HFFc6 (cell line): Measurements from ENCODE around the gene DGKQ. TPM values are rescaled to one million over a fixed set of nuclear protein-coding genes. Genes with fewer than 3 reads are reported as not detected.

ENCODE experiments used
- DNase-seq: peaks from one replicate; pipeline ENCODE4 v3.0.0-alpha.2; 2018
- H3K27ac Mint-ChIP-seq: 2 replicates; pipeline ENCODE4 v1.8.0; 2020; ENCODE audit warnings: mild to moderate bottlenecking, mixed read lengths
- H3K27me3 Mint-ChIP-seq: 2 replicates; pipeline ENCODE4 v1.8.0; 2021; ENCODE audit warnings: mild to moderate bottlenecking, moderate library complexity, mixed read lengths; ENCODE audit not compliant: insufficient read depth
- H3K36me3 Mint-ChIP-seq: 2 replicates; pipeline ENCODE4 v1.8.0; 2021; ENCODE audit warnings: low read depth, mixed read lengths
- H3K4me1 Mint-ChIP-seq: 2 replicates; pipeline ENCODE4 v1.8.0; 2020; ENCODE audit warnings: low read depth, mixed read lengths
- H3K4me3 Mint-ChIP-seq: 2 replicates; pipeline ENCODE4 v1.8.0; 2020; ENCODE audit warnings: mild to moderate bottlenecking, moderate library complexity, mixed read lengths
- H3K9me3 Mint-ChIP-seq: 2 replicates; pipeline ENCODE4 v1.8.0; 2020; ENCODE audit warnings: mild to moderate bottlenecking, mixed read lengths
- total RNA-seq, 6 experiments: library from RNA; stranded (reverse); fragmentation: NEBNext Ultra II Directional; extraction: Animal tissue kit (Norgen Biotek cat#: 25700); gene quantifications; 2 replicates in 1 of 6; 3 replicates in 5 of 6; pipeline ENCODE4 v1.2.3, GENCODE V29; 2021
- TF ChIP-seq, protein P1 (sequence below): fragments of 200-600 bp; sonication (generic); IDR thresholded peaks from 2 replicates; pipeline ENCODE4 v1.5.0; 2021; ENCODE audit warnings: antibody characterized with exemption, mild to moderate bottlenecking

DGKQ gene
- total RNA-seq, 6 experiments from 2014 or later = 11.3 to 14.9 (median 13.1) TPM

DNA sequence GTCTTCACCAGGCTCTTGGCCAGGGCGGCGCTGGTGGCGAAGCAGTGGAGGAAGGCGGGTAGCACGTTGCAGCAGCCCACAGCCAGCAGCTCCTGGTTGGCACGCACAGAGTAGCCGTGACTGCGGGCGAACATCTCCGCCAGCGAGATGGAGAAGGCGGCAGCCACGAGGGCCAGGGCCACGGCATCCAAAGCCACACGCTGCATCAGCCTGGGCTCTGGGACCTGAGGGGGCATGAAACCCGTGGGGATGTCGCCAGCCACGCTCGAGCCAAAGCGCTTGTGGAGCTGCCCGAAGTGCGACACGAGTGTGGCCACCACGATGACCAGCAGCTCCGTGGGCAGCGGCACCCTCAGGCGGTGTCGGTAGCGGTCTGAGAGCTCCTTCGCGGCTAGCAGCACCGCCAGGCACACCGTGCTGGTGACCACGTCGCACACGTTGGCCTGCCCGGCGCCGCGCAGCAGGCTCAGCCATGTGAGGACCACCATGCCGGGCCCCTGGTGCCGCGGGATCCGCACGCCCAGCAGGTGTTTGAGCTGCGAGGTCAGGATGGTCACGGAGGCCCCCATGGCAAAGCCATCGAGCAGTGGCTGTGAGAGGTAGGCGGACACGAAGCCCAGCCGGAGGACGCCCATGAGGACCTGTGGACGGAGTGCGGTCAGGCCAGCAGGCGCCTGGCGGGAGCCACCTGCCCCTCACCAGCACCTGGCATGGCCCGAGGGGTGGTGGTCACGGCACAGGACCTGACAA, 16.5 kb upstream of the DGKQ start:
- Mint-ChIP-seq H3K4me3 (no peak overlapping the region), H3K27me3 (no peaks in the 10 kb centered on the region; the same call in 1 of the 2 replicates), H3K36me3 (no peaks in the 10 kb centered on the region), H3K9me3 (no peaks in the 10 kb centered on the region), H3K27ac (no peak overlapping the region), H3K4me1 (peaks cover 23% of the 10 kb centered on the region)
- DNase-seq = no peak
- TF ChIP-seq, protein P1, sequence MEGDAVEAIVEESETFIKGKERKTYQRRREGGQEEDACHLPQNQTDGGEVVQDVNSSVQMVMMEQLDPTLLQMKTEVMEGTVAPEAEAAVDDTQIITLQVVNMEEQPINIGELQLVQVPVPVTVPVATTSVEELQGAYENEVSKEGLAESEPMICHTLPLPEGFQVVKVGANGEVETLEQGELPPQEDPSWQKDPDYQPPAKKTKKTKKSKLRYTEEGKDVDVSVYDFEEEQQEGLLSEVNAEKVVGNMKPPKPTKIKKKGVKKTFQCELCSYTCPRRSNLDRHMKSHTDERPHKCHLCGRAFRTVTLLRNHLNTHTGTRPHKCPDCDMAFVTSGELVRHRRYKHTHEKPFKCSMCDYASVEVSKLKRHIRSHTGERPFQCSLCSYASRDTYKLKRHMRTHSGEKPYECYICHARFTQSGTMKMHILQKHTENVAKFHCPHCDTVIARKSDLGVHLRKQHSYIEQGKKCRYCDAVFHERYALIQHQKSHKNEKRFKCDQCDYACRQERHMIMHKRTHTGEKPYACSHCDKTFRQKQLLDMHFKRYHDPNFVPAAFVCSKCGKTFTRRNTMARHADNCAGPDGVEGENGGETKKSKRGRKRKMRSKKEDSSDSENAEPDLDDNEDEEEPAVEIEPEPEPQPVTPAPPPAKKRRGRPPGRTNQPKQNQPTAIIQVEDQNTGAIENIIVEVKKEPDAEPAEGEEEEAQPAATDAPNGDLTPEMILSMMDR = no peak

DNA sequence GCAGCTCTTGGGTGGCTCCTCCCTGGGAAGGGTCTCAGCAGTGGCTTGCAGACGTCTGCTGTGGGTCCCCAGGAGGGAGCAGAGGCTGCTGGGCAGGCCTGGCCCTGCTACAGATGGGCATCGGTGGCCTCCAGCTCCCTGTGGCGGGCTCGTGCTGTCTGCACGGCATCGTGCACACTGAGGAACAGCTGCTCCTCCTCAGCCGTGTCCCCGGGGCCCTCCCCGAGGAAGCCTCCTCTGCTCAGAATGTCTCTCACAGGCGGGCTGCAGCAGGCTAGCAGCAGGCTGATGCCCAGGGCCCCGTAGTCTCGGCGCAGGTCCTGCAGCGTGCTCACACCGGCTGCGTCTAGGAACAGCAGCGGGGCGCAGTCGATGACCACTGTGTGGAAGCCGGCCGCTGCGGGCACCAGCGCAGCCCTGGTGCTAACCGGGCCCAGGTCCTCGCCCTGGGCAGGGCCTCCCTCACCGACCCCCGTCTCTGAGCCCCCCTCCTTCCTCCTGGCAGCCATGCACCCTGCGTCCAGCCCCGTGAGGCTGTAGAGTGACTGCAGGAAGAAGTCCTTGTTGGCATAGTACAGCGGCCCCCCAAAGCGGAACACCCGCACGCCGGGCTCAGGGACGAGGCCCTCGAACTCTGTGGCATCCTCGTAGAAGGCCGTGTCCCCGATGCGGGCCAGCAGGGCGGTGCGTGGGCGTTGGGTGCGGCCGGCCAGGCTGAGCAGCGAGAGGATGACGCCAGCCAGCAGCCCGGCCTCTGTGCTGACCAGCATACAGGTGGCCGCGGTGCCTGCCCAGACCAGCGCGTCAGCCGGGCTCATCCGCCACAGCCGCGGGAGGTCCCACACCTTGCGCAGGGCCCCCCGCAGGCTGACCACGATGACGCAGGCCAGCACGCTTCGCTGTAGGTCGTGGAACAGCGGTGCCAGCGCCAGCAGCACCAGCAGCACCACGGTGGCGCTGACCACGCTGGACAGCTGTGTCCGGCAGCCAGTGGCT, 15.7 kb upstream of the DGKQ start:
- Mint-ChIP-seq H3K27ac (no peak overlapping the region), H3K4me3 (peak overlapping the region; percentile 92; the same call in 1 of the 2 replicates), H3K4me1 (peaks cover 25% of the 10 kb centered on the region), H3K9me3 (no peaks in the 10 kb centered on the region), H3K27me3 (no peaks in the 10 kb centered on the region; the same call in 1 of the 2 replicates), H3K36me3 (no peaks in the 10 kb centered on the region)
- TF ChIP-seq, protein P1 = no peak
- DNase-seq = no peak

DNA sequence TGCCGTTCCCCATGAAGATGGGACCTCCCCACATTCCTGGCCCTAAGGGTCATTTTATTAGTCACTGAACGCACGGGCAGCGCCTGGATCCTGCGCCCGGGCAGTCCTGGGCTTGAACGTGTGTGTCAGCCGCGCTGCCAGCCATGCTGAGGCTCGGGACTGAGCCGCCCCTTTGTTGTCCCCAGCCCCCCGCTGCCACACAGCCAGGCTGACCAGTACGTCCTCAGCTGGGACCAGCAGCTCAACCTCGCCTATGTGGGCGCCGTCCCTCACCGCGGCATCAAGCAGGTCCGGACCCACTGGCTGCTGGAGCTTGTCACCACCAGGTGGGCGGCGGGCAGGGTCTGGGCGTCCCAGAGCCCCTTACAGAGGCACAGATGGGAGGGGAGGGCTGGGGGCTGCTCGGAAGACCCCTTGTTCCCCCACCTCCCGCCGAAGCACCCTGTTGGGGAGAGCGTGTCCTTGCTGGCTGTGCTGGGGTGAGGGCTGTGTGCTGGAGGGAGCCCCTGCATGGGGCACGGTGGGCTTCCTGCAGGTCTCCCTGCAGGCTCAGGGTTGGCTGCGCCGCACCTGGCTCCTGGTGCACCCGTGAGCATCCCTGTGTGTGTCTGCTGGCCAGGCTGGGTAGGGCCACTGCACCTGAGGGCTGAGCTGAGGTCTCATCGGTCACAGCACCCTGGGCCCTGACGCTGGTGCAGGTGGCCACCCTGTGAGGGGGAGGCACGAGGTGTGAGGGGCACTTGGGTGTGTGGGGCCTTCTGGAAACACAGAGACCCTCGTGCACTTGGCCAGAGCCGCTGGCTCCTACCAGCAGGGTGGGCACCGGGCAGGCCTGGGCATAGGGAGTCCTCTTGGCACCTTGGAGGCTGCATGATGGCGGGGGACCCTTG, 14.5 kb upstream of the DGKQ start:
- Mint-ChIP-seq H3K27ac (peak overlapping the region; percentile 86), H3K27me3 (no peaks in the 10 kb centered on the region; the same call in 1 of the 2 replicates), H3K4me1 (peaks cover 25% of the 10 kb centered on the region), H3K9me3 (no peaks in the 10 kb centered on the region), H3K4me3 (peak overlapping the region; percentile 92), H3K36me3 (no peaks in the 10 kb centered on the region)
- TF ChIP-seq, protein P1 = no peak
- DNase-seq = peak; percentile 81

DNA sequence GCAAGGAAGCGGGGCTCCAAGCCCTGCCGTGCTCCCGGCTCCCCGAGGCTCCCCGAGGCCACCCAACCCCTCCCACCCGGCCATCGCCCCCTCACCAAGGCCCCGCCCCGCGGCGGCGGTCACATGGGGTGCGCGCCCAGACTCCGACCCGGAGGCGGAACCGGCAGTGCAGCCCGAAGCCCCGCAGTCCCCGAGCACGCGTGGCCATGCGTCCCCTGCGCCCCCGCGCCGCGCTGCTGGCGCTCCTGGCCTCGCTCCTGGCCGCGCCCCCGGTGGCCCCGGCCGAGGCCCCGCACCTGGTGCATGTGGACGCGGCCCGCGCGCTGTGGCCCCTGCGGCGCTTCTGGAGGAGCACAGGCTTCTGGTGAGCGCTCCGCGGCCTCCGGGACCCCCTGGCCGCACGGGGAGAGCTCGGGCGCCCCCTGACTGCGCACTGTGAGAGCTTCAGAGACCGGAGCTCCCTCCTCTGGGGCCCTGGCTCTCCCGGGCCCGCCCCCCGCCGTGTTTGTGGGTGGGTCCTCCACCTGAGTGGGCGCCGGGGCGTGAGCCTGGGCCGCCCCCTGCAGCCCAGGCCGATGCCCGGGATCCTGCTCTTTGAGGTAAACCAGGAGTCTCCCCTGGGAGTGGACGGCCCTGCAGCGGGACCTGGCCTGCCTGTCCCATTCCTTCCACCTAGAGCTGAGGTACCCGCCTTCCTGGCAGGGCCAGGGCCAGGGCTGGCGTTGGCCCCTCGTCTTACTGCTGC, 13.7 kb upstream of the DGKQ start, which contains the start of gene IDUA:
IDUA (plus strand) TSS at position 166 of the 745 bp plus-strand sequence; CDS start at position 207, 41 bp downstream.
- TF ChIP-seq, protein P1 = peak; percentile 75
- no peaks in the 10 kb centered on the region for H3K36me3 Mint-ChIP-seq
- peak; percentile 61 for DNase-seq
- H3K4me1 Mint-ChIP-seq = peaks cover 25% of the 10 kb centered on the region
- peak within 1 kb of the TSS; percentile 95 for H3K4me3 Mint-ChIP-seq
- no peaks in the 10 kb centered on the region for H3K9me3 Mint-ChIP-seq
- no peaks in the 10 kb centered on the region; the same call in 1 of the 2 replicates for H3K27me3 Mint-ChIP-seq
- H3K27ac Mint-ChIP-seq = peak within 1 kb of the TSS; percentile 91
